ENCODE data around the gene DIP2C. TPM values are rescaled to one million over a fixed set of nuclear protein-coding genes. Genes with fewer than 3 reads are reported as not detected.

DIP2C gene
- total and polyA plus RNA-seq, 2 donors: 21.0 to 24.3 TPM

DNA sequence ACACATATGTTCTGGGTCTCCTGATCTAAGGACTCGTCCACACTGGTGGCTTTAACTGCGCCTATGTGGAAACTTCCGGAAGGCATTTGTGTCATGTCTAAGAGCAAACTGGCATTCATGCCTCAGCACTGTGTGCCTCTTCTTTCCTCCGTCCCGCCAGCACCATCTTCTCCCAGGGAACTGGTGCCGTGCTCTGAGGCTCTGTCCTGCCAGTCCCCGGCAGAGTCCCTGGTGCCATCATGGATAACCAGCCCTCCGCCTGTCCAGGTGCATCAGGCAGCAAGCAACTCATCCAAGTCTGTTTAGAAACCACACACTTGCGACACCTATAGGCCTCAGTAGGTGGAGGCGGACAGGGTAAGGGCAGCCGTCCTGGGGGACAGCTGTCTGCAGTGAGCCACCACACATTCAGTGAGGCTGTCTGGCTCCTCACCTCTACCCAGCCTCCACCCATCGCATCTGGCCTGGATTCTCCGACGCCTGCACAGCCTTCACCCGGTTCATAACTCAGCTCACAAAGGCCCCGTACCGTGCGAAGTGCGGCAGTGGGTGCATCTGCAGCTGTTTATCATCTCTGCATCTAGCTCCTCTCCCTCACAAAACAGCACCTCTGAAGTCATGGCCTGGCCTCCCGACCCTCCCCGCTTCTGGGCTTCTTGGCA is 162.7 kb downstream of the DIP2C start:
- 89% methylated on average over 21 of the region's 21 CpGs for WGBS
- Histone ChIP-seq H3K4me3 (ENCODE audit: low read depth, low read length) (no peak overlapping the region), H3K4me1 (ENCODE audit: insufficient read depth) (no peaks in the 10 kb centered on the region), H3K36me3 (ENCODE audit: insufficient read depth) (no peaks in the 10 kb centered on the region), H3K27ac (ENCODE audit: low read depth) (no peak overlapping the region)
- DNase-seq (ENCODE audit: extremely low spot score): no peak

DNA sequence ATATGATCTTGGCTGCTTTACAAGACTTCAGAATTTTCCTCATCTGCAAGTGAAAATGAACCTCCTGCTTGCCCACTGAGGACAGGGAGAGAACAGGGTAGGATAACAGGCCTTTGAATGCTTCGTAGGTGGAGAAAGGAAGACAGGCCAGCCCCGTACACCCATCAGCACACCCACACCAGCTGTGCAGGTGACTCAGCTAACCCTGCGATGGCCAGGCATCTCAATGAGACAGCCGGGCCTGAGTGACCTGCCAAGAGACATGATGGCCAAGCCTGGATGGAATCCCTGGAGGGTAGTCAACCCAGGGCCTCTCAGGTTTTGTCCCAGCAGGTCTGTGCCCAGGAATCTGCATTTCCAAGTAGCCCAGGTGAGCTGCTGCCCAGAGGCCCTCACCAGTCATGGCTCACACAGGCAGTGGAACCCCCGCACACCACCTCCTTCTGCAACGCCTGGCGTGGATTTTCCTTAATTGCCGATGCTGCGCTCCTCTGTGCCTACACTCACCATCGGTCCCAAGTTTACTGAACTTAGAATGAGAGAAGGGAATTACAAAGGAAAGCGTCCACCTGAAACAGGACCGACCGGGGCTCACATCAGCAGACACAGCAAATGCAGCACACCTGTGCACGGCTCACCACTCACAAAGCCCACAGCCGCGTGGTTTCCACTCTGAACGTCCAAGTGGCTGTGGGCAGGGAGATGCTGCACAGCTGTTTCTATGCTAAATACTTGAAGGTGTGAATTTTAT is 163.7 kb downstream of the DIP2C start:
- 91% methylated on average over 17 of the region's 17 CpGs for WGBS
- Histone ChIP-seq H3K27ac (ENCODE audit: low read depth) (no peak overlapping the region), H3K4me1 (ENCODE audit: insufficient read depth) (no peaks in the 10 kb centered on the region)

DNA sequence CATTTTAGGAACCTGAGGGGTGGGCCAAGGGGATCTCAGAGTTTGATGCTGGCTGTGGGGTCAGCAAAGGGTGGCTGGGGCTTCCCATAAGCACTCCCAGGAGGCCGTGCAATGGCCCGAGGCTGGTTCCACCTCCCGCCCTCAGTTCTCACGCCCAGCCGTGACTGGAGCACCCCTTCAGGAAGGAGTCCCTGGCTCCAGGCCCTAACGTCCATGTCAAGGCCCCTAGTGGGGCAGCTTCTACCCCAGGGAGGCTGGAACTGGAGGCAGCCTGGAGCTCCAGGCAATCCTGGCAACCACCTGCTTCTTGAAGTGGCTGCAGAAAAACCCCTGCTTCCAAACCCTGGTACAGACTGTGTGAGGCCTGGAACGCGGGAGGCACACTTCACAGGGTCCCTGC is 165.5 kb downstream of the DIP2C start:
- WGBS: 89% methylated on average over 8 of the region's 8 CpGs
- Histone ChIP-seq H3K4me3 (ENCODE audit: low read depth, low read length) (no peak overlapping the region), H3K36me3 (ENCODE audit: insufficient read depth) (no peaks in the 10 kb centered on the region), H3K4me1 (ENCODE audit: insufficient read depth) (no peaks in the 10 kb centered on the region), H3K27ac (ENCODE audit: low read depth) (no peak overlapping the region)
- DNase-seq (ENCODE audit: extremely low spot score): no peak

More for the DNA sequence above, 163.7 kb downstream of the DIP2C start:
- Histone ChIP-seq H3K36me3 (ENCODE audit: insufficient read depth) (no peaks in the 10 kb centered on the region), H3K4me3 (ENCODE audit: low read depth, low read length) (no peak overlapping the region)
- DNase-seq (ENCODE audit: extremely low spot score): no peak

- WGBS: 72% methylated on average over 13 of the region's 13 CpGs
- H3K4me1 ChIP-seq (ENCODE audit: insufficient read depth): no peaks in the 10 kb centered on the region
- no peak for DNase-seq (ENCODE audit: extremely low spot score)
- no peak overlapping the region for H3K4me3 ChIP-seq (ENCODE audit: low read depth, low read length)
- H3K36me3 ChIP-seq (ENCODE audit: insufficient read depth): no peaks in the 10 kb centered on the region
- H3K27ac ChIP-seq (ENCODE audit: low read depth): no peak overlapping the region
Observed at GRCh38 chr10:522350-522749, 167.1 kb downstream of the DIP2C start.

GRCh38 chr10:521261-522250 is 167.9 kb downstream of the DIP2C start:
- H3K27ac ChIP-seq (ENCODE audit: low read depth): no peak overlapping the region
- no peaks in the 10 kb centered on the region for H3K4me1 ChIP-seq (ENCODE audit: insufficient read depth)
- DNase-seq (ENCODE audit: extremely low spot score): no peak
- H3K4me3 ChIP-seq (ENCODE audit: low read depth, low read length): no peak overlapping the region
- WGBS: 44% methylated on average over 17 of the region's 17 CpGs
- H3K36me3 ChIP-seq (ENCODE audit: insufficient read depth): no peaks in the 10 kb centered on the region

GRCh38 chr10:520402-520787 is 169.1 kb downstream of the DIP2C start:
- no peak for DNase-seq (ENCODE audit: extremely low spot score)
- Histone ChIP-seq H3K27ac (ENCODE audit: low read depth) (no peak overlapping the region), H3K4me3 (ENCODE audit: low read depth, low read length) (no peak overlapping the region), H3K36me3 (ENCODE audit: insufficient read depth) (no peaks in the 10 kb centered on the region), H3K4me1 (ENCODE audit: insufficient read depth) (no peaks in the 10 kb centered on the region)
- 66% methylated on average over 6 of the region's 6 CpGs for WGBS

DNA sequence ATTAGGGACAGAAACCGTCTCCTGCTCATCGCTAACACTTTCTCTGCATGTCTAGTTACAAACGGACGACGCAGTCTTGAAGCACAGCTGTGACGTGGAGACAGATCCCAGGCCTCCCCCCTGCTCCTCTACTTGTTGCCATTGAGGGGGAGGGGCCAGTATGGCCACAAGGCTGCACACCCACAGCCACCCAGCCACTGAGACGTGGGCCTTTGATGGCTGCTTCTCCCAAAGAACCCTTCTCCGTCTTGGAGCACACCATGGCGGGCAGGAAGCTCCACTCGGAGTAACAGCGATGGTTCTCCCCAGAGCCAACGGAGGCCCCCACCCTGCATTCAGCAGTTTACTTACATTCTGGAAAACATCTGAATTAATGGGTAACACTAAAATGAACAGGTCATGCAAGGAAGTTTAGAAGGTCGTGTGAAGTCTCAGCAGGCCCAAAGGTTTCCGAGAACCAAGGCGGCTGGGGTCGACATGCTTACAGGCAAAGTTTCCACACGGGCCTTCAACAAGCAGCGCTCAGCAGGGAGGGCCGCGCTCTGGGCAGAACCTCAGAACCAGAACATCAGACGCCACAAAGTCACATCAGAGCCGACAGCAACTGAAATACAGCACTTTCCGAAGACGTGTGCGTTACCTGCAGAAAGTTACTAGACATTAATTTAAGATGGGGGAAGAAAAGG is 169.6 kb downstream of the DIP2C start:
- Histone ChIP-seq H3K36me3 (ENCODE audit: insufficient read depth) (no peaks in the 10 kb centered on the region), H3K4me1 (ENCODE audit: insufficient read depth) (no peaks in the 10 kb centered on the region), H3K27ac (ENCODE audit: low read depth) (no peak overlapping the region), H3K4me3 (ENCODE audit: low read depth, low read length) (no peak overlapping the region)
- 89% methylated on average over 25 of the region's 25 CpGs for WGBS
- no peak for DNase-seq (ENCODE audit: extremely low spot score)

DNA sequence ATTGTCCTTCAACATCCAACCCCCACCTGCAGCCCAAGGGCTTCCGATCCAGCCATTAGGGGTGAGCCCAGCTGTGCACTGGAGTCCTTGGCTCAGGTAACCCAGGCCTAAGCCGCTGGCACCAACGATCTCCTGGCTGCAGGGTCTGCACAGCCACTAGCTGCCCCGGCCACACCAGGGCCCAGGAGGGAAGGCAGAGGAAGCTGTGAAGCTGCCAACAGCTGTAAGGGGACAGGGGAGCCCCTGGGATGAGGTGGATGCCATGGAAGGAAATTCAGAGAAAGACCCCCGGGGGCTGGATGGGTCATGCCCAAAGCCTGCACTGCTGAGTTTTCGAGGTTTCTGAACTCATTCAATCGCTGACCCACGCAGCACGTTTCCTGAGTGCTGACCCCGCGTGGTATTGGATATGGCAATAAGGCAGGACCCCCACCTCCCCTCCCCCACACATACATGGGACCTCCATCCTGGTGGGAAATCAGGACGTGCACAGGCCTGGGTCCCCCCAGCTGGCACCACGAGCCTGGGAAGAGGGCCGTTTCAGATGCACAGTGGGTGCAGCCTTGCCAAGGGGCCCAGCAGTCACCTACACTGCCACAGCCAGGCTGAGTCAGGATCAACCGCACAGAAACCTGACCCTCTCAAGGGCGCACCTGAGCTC is 170.3 kb downstream of the DIP2C start:
- no peaks in the 10 kb centered on the region for H3K4me1 ChIP-seq (ENCODE audit: insufficient read depth)
- WGBS: 91% methylated on average over 16 of the region's 16 CpGs
- H3K36me3 ChIP-seq (ENCODE audit: insufficient read depth): no peaks in the 10 kb centered on the region
- DNase-seq (ENCODE audit: extremely low spot score): no peak
- no peak overlapping the region for H3K4me3 ChIP-seq (ENCODE audit: low read depth, low read length)
- H3K27ac ChIP-seq (ENCODE audit: low read depth): no peak overlapping the region

DNA sequence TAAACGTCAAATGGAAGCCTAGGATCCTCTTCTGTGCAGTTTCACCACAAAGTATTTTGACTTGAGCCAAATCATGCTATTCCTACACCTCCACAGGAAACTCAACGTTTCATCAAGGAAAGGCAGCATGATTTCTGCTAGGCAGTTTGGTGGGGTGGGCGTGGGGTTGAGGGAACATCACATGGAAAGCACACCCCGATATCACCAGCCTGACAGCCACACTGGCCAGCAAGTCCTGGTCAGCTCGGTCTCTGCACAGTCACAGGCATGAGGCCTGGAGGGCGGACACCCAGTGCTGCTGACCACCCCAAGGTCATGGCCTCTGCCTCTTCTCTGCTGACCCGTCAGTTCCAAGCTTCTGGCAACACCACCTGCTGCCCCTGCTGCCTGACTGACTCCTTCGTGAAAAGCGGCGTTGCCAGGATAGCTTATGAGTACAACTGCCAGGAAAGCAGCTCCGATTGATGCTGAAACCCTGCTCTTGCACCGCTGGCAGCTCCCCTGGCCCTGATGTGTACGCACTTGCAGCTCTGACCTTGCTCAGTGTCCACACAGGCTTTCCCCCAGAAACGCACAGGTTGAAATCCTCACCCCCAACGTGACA is 171.5 kb downstream of the DIP2C start:
- Histone ChIP-seq H3K36me3 (ENCODE audit: insufficient read depth) (no peaks in the 10 kb centered on the region), H3K4me3 (ENCODE audit: low read depth, low read length) (no peak overlapping the region), H3K27ac (ENCODE audit: low read depth) (no peak overlapping the region), H3K4me1 (ENCODE audit: insufficient read depth) (no peaks in the 10 kb centered on the region)
- 84% methylated on average over 15 of the region's 15 CpGs for WGBS
- no peak for DNase-seq (ENCODE audit: extremely low spot score)

- H3K4me3 ChIP-seq (ENCODE audit: low read depth, low read length): no peak overlapping the region
- H3K4me1 ChIP-seq (ENCODE audit: insufficient read depth): no peaks in the 10 kb centered on the region
- H3K36me3 ChIP-seq (ENCODE audit: insufficient read depth): no peaks in the 10 kb centered on the region
- no peak overlapping the region for H3K27ac ChIP-seq (ENCODE audit: low read depth)
- DNase-seq (ENCODE audit: extremely low spot score): no peak
- 75% methylated on average over 11 of the region's 11 CpGs for WGBS
Observed at GRCh38 chr10:517241-517830, 172.1 kb downstream of the DIP2C start.

- H3K36me3 ChIP-seq (ENCODE audit: insufficient read depth): no peaks in the 10 kb centered on the region
- 82% methylated on average over 9 of the region's 10 CpGs for WGBS
- H3K4me3 ChIP-seq (ENCODE audit: low read depth, low read length): no peak overlapping the region
- no peak for DNase-seq (ENCODE audit: extremely low spot score)
- no peak overlapping the region for H3K27ac ChIP-seq (ENCODE audit: low read depth)
- H3K4me1 ChIP-seq (ENCODE audit: insufficient read depth): no peaks in the 10 kb centered on the region
Observed at GRCh38 chr10:516764-517163, 172.7 kb downstream of the DIP2C start.

- Histone ChIP-seq H3K27ac (ENCODE audit: low read depth) (no peak overlapping the region), H3K4me1 (ENCODE audit: insufficient read depth) (no peaks in the 10 kb centered on the region)
- WGBS: 88% methylated on average over 8 of the region's 8 CpGs
Observed at GRCh38 chr10:515674-516073, 173.8 kb downstream of the DIP2C start.

More at GRCh38 chr10:515674-516073, 173.8 kb downstream of the DIP2C start:
- DNase-seq (ENCODE audit: extremely low spot score): no peak
- Histone ChIP-seq H3K4me3 (ENCODE audit: low read depth, low read length) (no peak overlapping the region), H3K36me3 (ENCODE audit: insufficient read depth) (no peaks in the 10 kb centered on the region)

All from urinary bladder (tissue), 4 donors.